H1 (cell line): ENCODE data around the gene CD38. TPM values are rescaled to one million over a fixed set of nuclear protein-coding genes. Genes with fewer than 3 reads are reported as not detected.

Source experiments
- CTCF ChIA-PET: fragments of 300-600 bp; sonication (Branson Sonifier 250); formaldehyde crosslinking; loops from one replicate; lab custom pipeline; 2021; ENCODE audit not compliant: partially characterized antibody; lab: Charles Lee
- POLR2A ChIA-PET: fragments of 300-600 bp; sonication (Branson Sonifier 250); formaldehyde crosslinking; loops from one replicate; lab custom pipeline; 2021; ENCODE audit warnings: inconsistent platforms; ENCODE audit not compliant: partially characterized antibody; lab: Charles Lee
- DNase-seq, 2 experiments: peaks; one replicate each; pipeline versions ENCODE4 v3.0.0 to v3.0.0-alpha.2; 2010 to 2022; ENCODE audit warnings: low spot score in 2 of 2, low read depth in 1 of 2, mixed read lengths in 1 of 2
- FAIRE-seq: peaks from 2 replicates; lab custom pipeline; 2011; peaks lifted over from hg19 to GRCh38; lab: Jason Lieb, UNC
- H2AFZ ChIP-seq: 2 replicates; pipeline ENCODE4 v1.8.1; 2012; ENCODE audit warnings: low read length, inconsistent platforms
- H2AK5ac ChIP-seq: 2 replicates; pipeline ENCODE4 v1.6.1; 2013; ENCODE audit warnings: low read depth, low read length
- H2BK120ac ChIP-seq: replicated peaks from 2 replicates; pipeline ENCODE3; 2013; ENCODE audit warnings: low read depth, low read length, inconsistent platforms
- H2BK12ac ChIP-seq: 2 replicates; pipeline ENCODE4 v1.6.1; 2013; ENCODE audit warnings: low read depth, low read length
- H2BK15ac ChIP-seq: 2 replicates; pipeline ENCODE4 v1.6.1; 2013; ENCODE audit warnings: low read length
- H2BK20ac ChIP-seq: 2 replicates; pipeline ENCODE4 v1.6.1; 2013; ENCODE audit warnings: low read length
- H2BK5ac ChIP-seq: 2 replicates; pipeline ENCODE4 v1.6.1; 2013; ENCODE audit warnings: low read depth, low read length
- H3K14ac ChIP-seq: 2 replicates; pipeline ENCODE4 v1.6.1; 2013; ENCODE audit warnings: inconsistent platforms; ENCODE audit not compliant: insufficient read length
- H3K18ac ChIP-seq: 2 replicates; pipeline ENCODE4 v1.6.1; 2013; ENCODE audit warnings: low read length; ENCODE audit errors: extremely low read depth
- H3K23ac ChIP-seq: 2 replicates; pipeline ENCODE4 v1.6.1; 2013; ENCODE audit warnings: inconsistent platforms; ENCODE audit not compliant: insufficient read length
- H3K23me2 ChIP-seq: 2 replicates; pipeline ENCODE4 v1.6.1; 2013; ENCODE audit warnings: low read depth, low read length
- H3K27ac ChIP-seq: 2 replicates; pipeline ENCODE4 v1.6.1; 2011; ENCODE audit warnings: low read depth, low read length, inconsistent platforms
- H3K27me3 ChIP-seq, 4 experiments: replicated peaks in 1 of 4; 1 replicate in 1 of 4; 2 replicates in 3 of 4; pipeline versions ENCODE4 v1.6.1 to v1.8.1; 2011 to 2013; ENCODE audit warnings: low read length in 3 of 4, mild to moderate bottlenecking in 3 of 4, inconsistent platforms in 2 of 4, mixed read lengths in 2 of 4, moderate library complexity in 1 of 4; ENCODE audit not compliant: control insufficient read depth in 3 of 4, insufficient read depth in 3 of 4; ENCODE audit errors: extremely low read depth in 1 of 4
- H3K36me3 ChIP-seq, 4 experiments: 2 replicates each; pipeline versions ENCODE4 v1.6.1 to v1.8.1; 2011 to 2013; ENCODE audit warnings: mild to moderate bottlenecking in 4 of 4, low read length in 3 of 4, moderate library complexity in 2 of 4, control low read depth in 1 of 4, inconsistent platforms in 1 of 4; ENCODE audit not compliant: insufficient read depth in 4 of 4, control insufficient read depth in 2 of 4
- H3K4ac ChIP-seq: replicated peaks from 2 replicates; pipeline ENCODE3; 2013; ENCODE audit warnings: low read length, low read depth, mixed read lengths, inconsistent platforms; ENCODE audit not compliant: insufficient read length
- H3K4me1 ChIP-seq, 4 experiments: replicated peaks in 1 of 4; 1 replicate in 1 of 4; 2 replicates in 3 of 4; pipeline versions ENCODE4 v1.6.1 to v1.8.1; 2011 to 2013; ENCODE audit warnings: low read length in 3 of 4, inconsistent platforms in 2 of 4, mixed read lengths in 1 of 4; ENCODE audit not compliant: insufficient read depth in 4 of 4, control insufficient read depth in 3 of 4
- H3K4me2 ChIP-seq, 2 experiments: 2 replicates each; pipeline versions ENCODE4 v1.6.1 to v1.8.1; 2011 to 2013; ENCODE audit warnings: low read depth in 2 of 2, low read length in 2 of 2, control low read depth in 1 of 2, inconsistent platforms in 1 of 2, mild to moderate bottlenecking in 1 of 2; ENCODE audit not compliant: insufficient read depth in 1 of 2
- H3K4me3 ChIP-seq, 4 experiments: fragments of 200-600, 300-600 bp in 1 of 4; sonication (generic), shearing (Covaris generic), sonication (Bioruptor Twin) in 1 of 4; 2 replicates each; pipeline versions ENCODE4 v1.5.1 to v1.8.1; 2011 to 2016; ENCODE audit warnings: low read length in 4 of 4, low read depth in 3 of 4, control low read depth in 2 of 4, inconsistent platforms in 2 of 4, mild to moderate bottlenecking in 2 of 4, mixed read lengths in 1 of 4, moderate library complexity in 1 of 4; ENCODE audit not compliant: insufficient read depth in 2 of 4; ENCODE audit errors: extremely low read depth in 1 of 4
- H3K56ac ChIP-seq: replicated peaks from 2 replicates; pipeline ENCODE3; 2013; ENCODE audit warnings: low read depth, mild to moderate bottlenecking, mixed read lengths, low read length, inconsistent platforms; ENCODE audit not compliant: insufficient read length
- H3K79me1 ChIP-seq: 2 replicates; pipeline ENCODE4 v1.6.1; 2013; ENCODE audit warnings: low read depth, low read length, control low read depth
- H3K79me2 ChIP-seq, 2 experiments: 2 replicates each; pipeline versions ENCODE4 v1.6.1 to v1.8.1; 2012 to 2013; ENCODE audit warnings: low read length in 2 of 2, mild to moderate bottlenecking in 2 of 2, inconsistent platforms in 1 of 2; ENCODE audit not compliant: insufficient read depth in 2 of 2, control insufficient read depth in 1 of 2
- H3K9ac ChIP-seq, 4 experiments: replicated peaks in 1 of 4; 1 replicate in 1 of 4; 2 replicates in 3 of 4; pipeline versions ENCODE4 v1.6.1 to v1.8.1; 2011 to 2013; ENCODE audit warnings: low read depth in 3 of 4, low read length in 3 of 4, control low read depth in 2 of 4, mild to moderate bottlenecking in 2 of 4, moderate library complexity in 2 of 4, inconsistent platforms in 1 of 4; ENCODE audit errors: extremely low read depth in 1 of 4
- H3K9me3 ChIP-seq, 2 experiments: 2 replicates each; pipeline versions ENCODE4 v1.6.1 to v1.8.1; 2012 to 2013; ENCODE audit warnings: mild to moderate bottlenecking in 2 of 2, moderate library complexity in 2 of 2, control low read depth in 1 of 2, inconsistent platforms in 1 of 2, low read depth in 1 of 2, low read length in 1 of 2, mixed read lengths in 1 of 2; ENCODE audit not compliant: insufficient read depth in 2 of 2
- H4K20me1 ChIP-seq, 2 experiments: replicated peaks in 1 of 2; 2 replicates each; pipeline versions ENCODE3 to v1.8.1; 2011 to 2013; ENCODE audit warnings: inconsistent platforms in 2 of 2, low read length in 2 of 2, mild to moderate bottlenecking in 1 of 2; ENCODE audit not compliant: insufficient read depth in 2 of 2, control insufficient read depth in 1 of 2
- H4K5ac ChIP-seq: 2 replicates; pipeline ENCODE4 v1.6.1; 2013; ENCODE audit warnings: low read length, low read depth, mixed read lengths, inconsistent platforms; ENCODE audit not compliant: insufficient read length
- H4K8ac ChIP-seq: 2 replicates; pipeline ENCODE4 v1.8.0; 2013; ENCODE audit warnings: mild to moderate bottlenecking, moderate library complexity, low read length, inconsistent platforms; ENCODE audit not compliant: insufficient read depth; ENCODE audit errors: extremely low read depth
- H4K91ac ChIP-seq: replicated peaks from 2 replicates; pipeline ENCODE3; 2013; ENCODE audit warnings: low read length, mixed read lengths, inconsistent platforms; ENCODE audit not compliant: insufficient read length
- BCL11A ChIP-seq, 2 experiments: IDR thresholded peaks; one replicate each; pipeline ENCODE4 v1.6.1; 2011; ENCODE audit warnings: low read depth in 2 of 2, low read length in 2 of 2, mild to moderate bottlenecking in 2 of 2
- BRCA1 ChIP-seq: IDR thresholded peaks from 2 replicates; pipeline ENCODE4 v1.6.1; 2012; ENCODE audit warnings: low read depth, low read length, improper control_type of control experiment
- CEBPB ChIP-seq: IDR thresholded peaks from 2 replicates; pipeline ENCODE4 v1.6.1; 2012; ENCODE audit warnings: low read depth, low read length
- CREB1 ChIP-seq: IDR thresholded peaks from 2 replicates; pipeline ENCODE4 v1.6.1; 2012; ENCODE audit warnings: inconsistent platforms
- CTBP2 ChIP-seq: IDR thresholded peaks from 2 replicates; pipeline ENCODE4 v1.7.0; 2011; ENCODE audit warnings: borderline replicate concordance, mild to moderate bottlenecking, moderate library complexity, mixed read lengths, low read length; ENCODE audit not compliant: insufficient read depth, insufficient read length
- EZH2 ChIP-seq: fragments of 200-600 bp; sonication (generic); IDR thresholded peaks from 2 replicates; pipeline ENCODE4 v1.7.1; 2012; ENCODE audit warnings: low read depth, mild to moderate bottlenecking, moderate library complexity, low read length, inconsistent platforms; ENCODE audit not compliant: severe bottlenecking
- JUN ChIP-seq: IDR thresholded peaks from 2 replicates; pipeline ENCODE4 v1.6.1; 2011; ENCODE audit warnings: low read depth, mild to moderate bottlenecking, improper control_type of control experiment, low read length
- KDM1A ChIP-seq: fragments of 200-600, 300-600 bp; sonication (generic); IDR thresholded peaks from 2 replicates; pipeline ENCODE4 v1.7.1; 2016; ENCODE audit warnings: mild to moderate bottlenecking, low read length, borderline replicate concordance
- NANOG ChIP-seq: IDR thresholded peaks from 2 replicates; pipeline ENCODE4 v1.6.1; 2011; ENCODE audit warnings: low read length, low read depth, mild to moderate bottlenecking, inconsistent platforms; ENCODE audit not compliant: insufficient read depth, poor library complexity, severe bottlenecking
- SIN3A ChIP-seq, 2 experiments: IDR thresholded peaks in 1 of 2; conservative IDR thresholded peaks in 1 of 2; 2 replicates each; pipeline ENCODE4 v1.6.1; 2011 to 2012; ENCODE audit warnings: low read length in 2 of 2, improper control_type of control experiment in 1 of 2, low read depth in 1 of 2, mild to moderate bottlenecking in 1 of 2
- SIX5 ChIP-seq: IDR thresholded peaks from 2 replicates; pipeline ENCODE4 v1.6.1; 2011; ENCODE audit warnings: mild to moderate bottlenecking, low read depth, low read length
- SP1 ChIP-seq: IDR thresholded peaks from 2 replicates; pipeline ENCODE4 v1.6.1; 2011; ENCODE audit warnings: low read depth, low read length
- TBP ChIP-seq: IDR thresholded peaks from 2 replicates; pipeline ENCODE4 v1.6.1; 2011; ENCODE audit warnings: low read depth, low read length, improper control_type of control experiment
- WGBS, 2 experiments: shearing (Covaris generic) in 1 of 2; methylation state at CpG; one replicate each; pipeline versions ENCODE4 v1.1.6 to v1.1.7; 2013 to 2015; ENCODE audit warnings: low lambda C conversion rate in 2 of 2, mixed read lengths in 2 of 2, inconsistent platforms in 1 of 2, low coverage in 1 of 2, missing lambda C conversion rate in 1 of 2; ENCODE audit not compliant: insufficient replicate concordance in 2 of 2, insufficient coverage in 1 of 2, insufficient read length in 1 of 2; ENCODE audit errors: extremely low coverage in 1 of 2, missing lambda C conversion rate in 1 of 2; 5-methylcytosine and 5-hydroxymethylcytosine counted together
- polyA plus RNA-seq, 7 experiments: library from polyadenylated mRNA; depleted of rRNA in 3 of 7; stranded (reverse) in 5 of 7; unstranded in 2 of 7; fragments of >200 nt in 5 of 7; fragments of 200-250 nt in 2 of 7; gene quantifications; 1 replicate in 5 of 7; 2 replicates in 1 of 7; 4 replicates in 1 of 7; pipeline versions ENCODE4 v1.2.1 to v1.2.3, GENCODE V29; 2011 to 2013; ENCODE audit warnings: missing spikeins in 2 of 7, mixed read lengths in 2 of 7
- total RNA-seq: library from RNA; stranded (reverse); fragmentation: NEBNext Ultra II Directional; extraction: Animal tissue kit (Norgen Biotek cat#: 25700); gene quantifications from 2 replicates; pipeline ENCODE4 v1.2.1, GENCODE V29; 2021

The CD38 gene
- total and polyA plus RNA-seq, 2 of the 8 experiments (the other 6 are each of a cell fraction or from before 2014, with no cell fraction given): 0.14 to 0.24 TPM

GRCh38 chr4:15766821-15767220, 11.3 kb upstream of the CD38 start:
- Histone ChIP-seq H3K23me2 (no peaks in the 10 kb centered on the region), H4K5ac (no peak overlapping the region), H3K79me1 (no peaks in the 10 kb centered on the region), H3K36me3 (no peaks in the 10 kb centered on the region), H2BK15ac (no peak overlapping the region), H2BK5ac (no peak overlapping the region), H3K4me2 (no peak overlapping the region), H4K91ac (no peak overlapping the region), H3K4me3 (no peak overlapping the region), H3K23ac (no peak overlapping the region), H2BK12ac (no peak overlapping the region; the same call in 1 of the 2 replicates), H4K20me1 (no peaks in the 10 kb centered on the region), H3K9ac (no peak overlapping the region), H2BK20ac (no peak overlapping the region; the same call in 1 of the 2 replicates), H3K14ac (no peak overlapping the region), H2AK5ac (no peak overlapping the region), H3K27ac (no peak overlapping the region), H2BK120ac (no peak overlapping the region), H4K8ac (no peak overlapping the region), H3K79me2 (no peaks in the 10 kb centered on the region), H3K27me3 (no peaks in the 10 kb centered on the region; a peak in 1 of 7 replicates), H3K56ac (no peak overlapping the region), H2AFZ (no peak overlapping the region; the same call in 1 of the 2 replicates), H3K9me3 (no peaks in the 10 kb centered on the region), H3K4me1 (no peaks in the 10 kb centered on the region), H3K4ac (no peak overlapping the region), H3K18ac (no peak overlapping the region)
- no peak for DNase-seq
- WGBS, 2 experiments: 85% methylated on average over 8 of the region's 8 CpGs; no CpG with 5 or more reads in 1 of the 2 experiments
- FAIRE-seq: no peak
- ChIA-PET CTCF (interaction anchor here (1.0 to 2.1 kb wide), 2 partner anchors 13 to 39 kb away, joined by 5 read pairs; no protein-coding TSS in a partner anchor), POLR2A (no interaction called here)
- TF ChIP-seq CREB1: no peak
- TF ChIP-seq CEBPB: no peak
- no peak for TF ChIP-seq NANOG
- no peak for TF ChIP-seq BRCA1
- TF ChIP-seq SIN3A (conservative IDR thresholded peaks at IDR 0.05 in 1 of 2, IDR thresholded peaks at IDR 0.05 in 1 of 2; ENCODE audit: low read depth in 1 of 2, low read length in 2 of 2): no peak
- TF ChIP-seq KDM1A: no peak
- no peak for TF ChIP-seq BCL11A (IDR thresholded peaks at IDR 0.05; ENCODE audit: low read depth in 2 of 2, low read length in 2 of 2)
- no peak for TF ChIP-seq JUN
- no peak for TF ChIP-seq SIX5
- TF ChIP-seq TBP: no peak
- no peak for TF ChIP-seq SP1
- no peak for TF ChIP-seq EZH2
- TF ChIP-seq CTBP2: no peak
